Stomach smooth muscle (tissue), 2 donors: ENCODE results near the gene TFAP2C.

Source experiments
- H3K27ac ChIP-seq: one replicate; pipeline ENCODE4 v1.7.0; 2013; ENCODE audit warnings: mild to moderate bottlenecking, low read length, inconsistent platforms
- H3K27me3 ChIP-seq, 2 donors: one replicate each; pipeline ENCODE4 v1.7.0; 2013; ENCODE audit warnings: low read length in 2 of 2; ENCODE audit not compliant: insufficient read depth in 2 of 2, control insufficient read depth in 1 of 2
- H3K36me3 ChIP-seq, 2 donors: one replicate each; pipeline ENCODE4 v1.7.0; 2013; ENCODE audit warnings: low read length in 2 of 2; ENCODE audit not compliant: control insufficient read depth in 2 of 2, insufficient read depth in 2 of 2
- H3K4me1 ChIP-seq: one replicate; pipeline ENCODE4 v1.7.0; 2013; ENCODE audit warnings: low read length; ENCODE audit not compliant: control insufficient read depth, insufficient read depth
- H3K4me3 ChIP-seq, 2 donors: one replicate each; pipeline ENCODE4 v1.7.0; 2013; ENCODE audit warnings: low read length in 2 of 2
- H3K9ac ChIP-seq, 2 donors: one replicate each; pipeline ENCODE4 v1.7.0; 2013; ENCODE audit warnings: low read length in 2 of 2, mild to moderate bottlenecking in 1 of 2
- H3K9me3 ChIP-seq, 2 donors: one replicate each; pipeline ENCODE4 v1.7.0; 2013; ENCODE audit warnings: low read length in 2 of 2; ENCODE audit not compliant: control insufficient read depth in 2 of 2
- donor health status: healthy.
- donor health status: Pancreatic carcinoma.

Gene TFAP2C

DNA sequence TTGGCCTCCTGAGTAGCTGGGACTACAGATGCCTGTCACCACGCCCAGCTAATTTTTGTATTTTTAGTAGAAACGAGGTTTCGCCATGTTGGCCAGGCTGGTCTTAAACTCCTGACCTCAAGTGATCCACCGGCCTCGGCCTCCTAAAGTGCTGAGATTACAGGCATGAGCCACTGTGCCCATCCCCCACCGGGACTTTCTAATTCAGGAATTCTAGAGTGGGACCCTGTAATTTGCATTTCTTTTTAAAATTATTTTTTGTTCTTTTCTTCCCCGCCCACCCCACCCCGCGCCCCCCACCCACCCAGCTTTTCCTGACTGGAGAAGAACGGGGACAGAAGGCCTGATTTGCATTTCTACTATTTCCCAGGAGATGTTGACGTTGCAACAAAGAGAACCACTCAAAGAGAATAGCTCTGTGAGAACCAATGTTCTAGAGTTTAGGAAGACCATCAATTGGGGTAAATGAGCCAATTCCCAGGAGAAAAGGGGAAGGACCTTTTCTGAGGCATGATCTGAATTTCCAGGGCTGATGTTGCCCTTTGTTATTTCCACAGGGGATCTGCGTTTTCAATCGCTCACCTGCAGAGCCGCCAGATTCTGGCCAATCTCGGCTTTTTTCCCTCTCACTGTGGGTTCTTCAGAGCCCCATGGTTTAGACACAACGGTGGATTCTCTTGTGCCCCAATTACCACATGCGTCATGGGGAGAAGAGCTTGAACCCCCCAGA, 33.2 kb upstream of the TFAP2C start:
- Histone ChIP-seq H3K36me3 (no peaks in the 10 kb centered on the region), H3K9me3 (no peaks in the 10 kb centered on the region), H3K27ac (no peak overlapping the region), H3K4me1 (no peaks in the 10 kb centered on the region), H3K27me3 (peaks cover 0 to 3% of the 10 kb centered on the region in 2 donors), H3K9ac (no peak overlapping the region), H3K4me3 (no peak overlapping the region)

DNA sequence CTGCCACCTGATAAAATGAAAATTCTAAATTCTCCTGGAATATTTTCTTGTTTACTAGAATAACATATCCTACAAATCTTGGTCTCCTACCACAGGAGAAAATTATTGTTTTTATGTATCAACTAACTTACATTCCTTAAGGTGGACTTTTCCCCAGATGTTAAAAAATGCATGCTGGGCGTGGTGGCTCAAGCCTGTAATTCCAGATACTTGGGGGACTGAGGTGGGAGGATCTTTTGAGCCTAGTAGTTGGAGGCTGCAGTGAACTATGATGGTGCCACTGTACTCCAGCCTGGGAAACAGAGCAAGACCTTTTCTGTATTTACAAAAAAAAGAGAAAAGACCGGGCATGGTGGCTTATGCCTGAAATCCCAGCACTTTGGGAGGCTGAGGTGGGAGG, 27.9 kb upstream of the TFAP2C start:
- no peak overlapping the region for H3K27ac ChIP-seq
- no peak overlapping the region for H3K9ac ChIP-seq
- no peaks in the 10 kb centered on the region for H3K4me1 ChIP-seq
- no peak overlapping the region for H3K4me3 ChIP-seq
- H3K27me3 ChIP-seq = peaks cover 0 to 1% of the 10 kb centered on the region in 2 donors
- H3K36me3 ChIP-seq = no peaks in the 10 kb centered on the region
- H3K9me3 ChIP-seq = no peaks in the 10 kb centered on the region

- Histone ChIP-seq H3K36me3 (no peaks in the 10 kb centered on the region), H3K9ac (no peak overlapping the region), H3K27ac (no peak overlapping the region)
Measured at GRCh38 chr20:56604673-56605072, 24.4 kb upstream of the TFAP2C start.

GRCh38 chr20:56605261-56605996, 23.7 kb upstream of the TFAP2C start:
- Histone ChIP-seq H3K36me3 (no peaks in the 10 kb centered on the region), H3K9ac (no peak overlapping the region), H3K27ac (no peak overlapping the region), H3K27me3 (no peaks in the 10 kb centered on the region), H3K4me1 (no peaks in the 10 kb centered on the region), H3K9me3 (no peaks in the 10 kb centered on the region), H3K4me3 (no peak overlapping the region)

More at GRCh38 chr20:56604673-56605072, 24.4 kb upstream of the TFAP2C start:
- Histone ChIP-seq H3K4me3 (no peak overlapping the region), H3K4me1 (no peaks in the 10 kb centered on the region), H3K9me3 (no peaks in the 10 kb centered on the region), H3K27me3 (no peaks in the 10 kb centered on the region)

DNA sequence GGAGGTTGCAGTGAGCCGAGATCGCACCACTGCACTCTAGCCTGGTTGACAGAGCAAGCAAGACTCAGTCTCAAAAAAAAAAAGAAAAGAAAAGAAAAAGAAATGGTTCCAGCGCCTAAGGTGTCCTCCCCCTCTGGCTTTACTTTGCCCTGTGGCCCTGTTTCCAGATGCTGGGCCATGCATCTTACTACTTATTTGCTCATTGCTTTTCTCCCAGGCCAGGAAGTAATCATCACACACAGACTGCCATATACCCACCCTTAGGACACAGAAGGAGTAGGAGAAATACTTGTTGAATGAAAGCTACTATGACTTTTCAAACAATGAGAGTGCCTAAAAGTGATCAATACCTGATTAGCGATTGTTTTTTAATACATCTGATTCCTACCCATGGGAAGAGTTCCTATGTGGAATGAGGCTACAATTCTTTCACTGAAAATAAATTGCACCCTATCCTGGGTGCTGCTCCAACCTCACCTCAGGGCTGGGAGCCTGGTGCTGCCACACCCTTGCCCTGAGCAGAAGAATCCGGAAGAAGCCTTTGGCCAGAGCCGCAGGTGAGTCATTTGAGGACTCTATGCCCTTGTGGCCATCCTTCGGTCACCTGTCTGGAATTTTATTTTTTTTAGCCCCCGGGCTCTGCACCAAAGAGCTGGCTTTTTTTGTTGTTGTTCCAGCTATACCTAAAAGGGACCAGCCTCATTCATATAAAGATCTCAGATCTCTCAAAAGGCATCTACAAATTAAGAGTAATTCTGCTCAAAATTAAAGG, 22.7 kb upstream of the TFAP2C start:
- no peak overlapping the region for H3K4me3 ChIP-seq
- H3K36me3 ChIP-seq = no peaks in the 10 kb centered on the region
- H3K27ac ChIP-seq = no peak overlapping the region
- no peaks in the 10 kb centered on the region for H3K4me1 ChIP-seq
- no peak overlapping the region for H3K9ac ChIP-seq
- H3K27me3 ChIP-seq = no peaks in the 10 kb centered on the region
- H3K9me3 ChIP-seq = no peaks in the 10 kb centered on the region

GRCh38 chr20:56607061-56607704, 21.9 kb upstream of the TFAP2C start:
- Histone ChIP-seq H3K9ac (no peak overlapping the region), H3K27ac (no peak overlapping the region), H3K4me1 (no peaks in the 10 kb centered on the region), H3K36me3 (no peaks in the 10 kb centered on the region), H3K27me3 (no peaks in the 10 kb centered on the region), H3K4me3 (no peak overlapping the region), H3K9me3 (no peaks in the 10 kb centered on the region)

GRCh38 chr20:56608376-56608775, 20.7 kb upstream of the TFAP2C start:
- Histone ChIP-seq H3K9me3 (no peaks in the 10 kb centered on the region), H3K27ac (no peak overlapping the region), H3K9ac (no peak overlapping the region), H3K27me3 (no peaks in the 10 kb centered on the region), H3K4me1 (no peaks in the 10 kb centered on the region), H3K4me3 (no peak overlapping the region), H3K36me3 (no peaks in the 10 kb centered on the region)

- no peaks in the 10 kb centered on the region for H3K4me1 ChIP-seq
- H3K9me3 ChIP-seq = no peaks in the 10 kb centered on the region
- H3K27me3 ChIP-seq = no peaks in the 10 kb centered on the region
- no peaks in the 10 kb centered on the region for H3K36me3 ChIP-seq
- H3K9ac ChIP-seq = no peak overlapping the region
- H3K4me3 ChIP-seq = no peak overlapping the region
- no peak overlapping the region for H3K27ac ChIP-seq
Measured at GRCh38 chr20:56609321-56609720, 19.8 kb upstream of the TFAP2C start.

GRCh38 chr20:56610098-56610497, 19.0 kb upstream of the TFAP2C start:
- H3K4me1 ChIP-seq = no peaks in the 10 kb centered on the region
- no peaks in the 10 kb centered on the region for H3K9me3 ChIP-seq
- H3K36me3 ChIP-seq = no peaks in the 10 kb centered on the region
- no peak overlapping the region for H3K9ac ChIP-seq
- H3K27ac ChIP-seq = no peak overlapping the region
- no peaks in the 10 kb centered on the region for H3K27me3 ChIP-seq
- no peak overlapping the region for H3K4me3 ChIP-seq

DNA sequence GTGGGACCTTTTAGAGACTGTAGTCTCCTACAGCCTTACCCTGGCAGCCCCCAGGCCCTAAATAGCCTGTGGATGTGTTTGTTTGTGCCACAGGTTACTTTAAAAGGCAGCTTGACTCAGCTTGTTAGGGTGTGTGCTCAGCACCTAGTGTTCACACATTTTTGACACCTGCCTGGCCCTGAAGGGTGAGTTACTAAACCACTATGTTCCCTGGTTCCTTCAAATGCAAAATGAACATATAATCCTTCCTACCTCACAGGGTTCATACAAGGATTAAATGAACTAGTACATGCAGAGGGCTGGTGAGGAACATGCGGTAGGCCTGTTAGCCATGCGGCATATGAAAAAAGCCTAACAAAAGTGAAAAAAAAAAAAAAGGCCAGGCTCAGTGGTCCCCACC, 14.9 kb upstream of the TFAP2C start:
- no peak overlapping the region for H3K9ac ChIP-seq
- H3K36me3 ChIP-seq = no peaks in the 10 kb centered on the region
- H3K4me1 ChIP-seq = no peaks in the 10 kb centered on the region
- no peak overlapping the region for H3K27ac ChIP-seq
- H3K27me3 ChIP-seq = peaks cover 0 to 2% of the 10 kb centered on the region in 2 donors
- no peaks in the 10 kb centered on the region for H3K9me3 ChIP-seq
- no peak overlapping the region for H3K4me3 ChIP-seq
